ENCODE results near the gene NFIB. TPM values are rescaled to one million over a fixed set of nuclear protein-coding genes. Genes with fewer than 3 reads are reported as not detected.

NFIB gene
- total RNA-seq, 1 donor from 2014 or later: 76.4 TPM

GRCh38 chr9:14151451-14151850 is 162.5 kb downstream of the NFIB start:
- Mint-ChIP-seq H3K4me3 (no peak overlapping the region), H3K9me3 (no peaks in the 10 kb centered on the region), H3K36me3 (peaks cover 23% of the 10 kb centered on the region), H3K27ac (no peak overlapping the region), H3K4me1 (ENCODE audit: unreplicated experiment) (peaks cover 33% of the 10 kb centered on the region), H3K27me3 (no peaks in the 10 kb centered on the region)
- DNase-seq (ENCODE audit: extremely low spot score, unreplicated experiment): no peak
- TF ChIP-seq CTCF (conservative IDR thresholded peaks at IDR 0.05): no peak

- Mint-ChIP-seq H3K27ac (no peak overlapping the region), H3K9me3 (peaks cover 5% of the 10 kb centered on the region)
Observed at GRCh38 chr9:14148501-14149103, 165.3 kb downstream of the NFIB start.

DNA sequence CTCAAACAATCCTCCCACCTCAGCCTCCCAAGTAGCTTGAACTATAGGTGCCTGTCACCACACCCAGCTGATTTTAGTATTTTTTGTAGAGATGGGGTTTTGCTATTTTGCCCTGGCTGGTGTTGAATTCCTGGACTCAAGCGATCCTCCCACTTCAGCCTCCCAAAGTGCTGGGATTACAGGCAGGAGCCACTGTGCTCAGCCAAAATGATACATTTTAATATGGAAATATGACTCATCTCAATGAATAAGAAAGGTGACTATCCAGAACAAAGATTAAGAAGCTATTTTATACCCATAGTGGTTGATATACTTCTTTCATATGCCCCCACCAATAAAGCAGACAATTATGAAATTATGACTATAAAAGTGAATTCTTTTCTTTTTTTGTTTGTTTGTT is 166.2 kb downstream of the NFIB start:
- TF ChIP-seq CTCF (conservative IDR thresholded peaks at IDR 0.05): no peak

More at GRCh38 chr9:14148501-14149103, 165.3 kb downstream of the NFIB start:
- Mint-ChIP-seq H3K4me1 (ENCODE audit: unreplicated experiment) (peaks cover 14% of the 10 kb centered on the region), H3K27me3 (no peaks in the 10 kb centered on the region), H3K4me3 (no peak overlapping the region), H3K36me3 (peaks cover 24% of the 10 kb centered on the region)
- TF ChIP-seq CTCF (conservative IDR thresholded peaks at IDR 0.05): no peak
- no peak for DNase-seq (ENCODE audit: extremely low spot score, unreplicated experiment)

GRCh38 chr9:14146201-14146874 is 167.6 kb downstream of the NFIB start:
- TF ChIP-seq CTCF (conservative IDR thresholded peaks at IDR 0.05): no peak

More for the DNA sequence above, 166.2 kb downstream of the NFIB start:
- no peak for DNase-seq (ENCODE audit: extremely low spot score, unreplicated experiment)
- Mint-ChIP-seq H3K4me3 (no peak overlapping the region), H3K9me3 (peaks cover 5% of the 10 kb centered on the region), H3K36me3 (peaks cover 24% of the 10 kb centered on the region), H3K27ac (no peak overlapping the region), H3K27me3 (no peaks in the 10 kb centered on the region), H3K4me1 (ENCODE audit: unreplicated experiment) (peaks cover 6% of the 10 kb centered on the region)

DNA sequence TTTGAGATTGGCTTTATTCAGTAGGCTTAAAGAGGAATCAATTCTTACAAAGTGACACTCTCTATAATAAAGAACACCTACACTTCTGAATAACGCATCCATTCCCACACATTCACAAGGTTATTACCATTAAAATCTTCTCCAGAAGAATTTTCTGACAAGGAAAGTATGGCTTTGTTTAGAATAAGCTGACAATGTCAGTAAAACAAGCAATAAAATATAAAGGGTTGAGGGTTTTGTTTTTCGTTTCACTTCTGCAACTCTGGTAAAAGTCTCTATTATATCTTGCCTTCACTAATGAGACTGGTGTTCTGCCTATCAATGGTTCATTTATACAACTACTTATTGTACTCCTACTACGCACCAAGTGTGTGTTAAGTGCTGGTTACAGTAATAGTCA is 169.7 kb downstream of the NFIB start:
- no peak for TF ChIP-seq CTCF (conservative IDR thresholded peaks at IDR 0.05)
- no peak for DNase-seq (ENCODE audit: extremely low spot score, unreplicated experiment)
- Mint-ChIP-seq H3K9me3 (peaks cover 9% of the 10 kb centered on the region), H3K4me1 (ENCODE audit: unreplicated experiment) (peaks cover 14% of the 10 kb centered on the region), H3K27me3 (no peaks in the 10 kb centered on the region), H3K27ac (no peak overlapping the region), H3K36me3 (peaks cover 32% of the 10 kb centered on the region), H3K4me3 (no peak overlapping the region)

More at GRCh38 chr9:14146201-14146874, 167.6 kb downstream of the NFIB start:
- Mint-ChIP-seq H3K4me1 (ENCODE audit: unreplicated experiment) (peaks cover 5% of the 10 kb centered on the region), H3K27ac (no peak overlapping the region), H3K27me3 (no peaks in the 10 kb centered on the region), H3K4me3 (no peak overlapping the region), H3K9me3 (peaks cover 9% of the 10 kb centered on the region), H3K36me3 (peaks cover 31% of the 10 kb centered on the region)
- DNase-seq (ENCODE audit: extremely low spot score, unreplicated experiment): no peak
